HEK293T (cell line): Measurements from ENCODE around the gene PIH1D1.

ENCODE experiments used
- CTCF ChIA-PET: fragments of 350-600 bp; formaldehyde crosslinking; extraction: SDS; loops from one replicate; lab custom pipeline; 2021; ENCODE audit warnings: antibody characterized with exemption, inconsistent platforms; lab: Yijun Ruan, JAX
- POLR2A ChIA-PET: fragments of 350-600 bp; formaldehyde crosslinking; extraction: SDS; loops from one replicate; lab custom pipeline; 2020; ENCODE audit warnings: antibody characterized with exemption, inconsistent platforms; lab: Yijun Ruan, JAX
- DNase-seq: peaks from one replicate; pipeline ENCODE4 v3.0.0; 2012; ENCODE audit warnings: mixed read lengths; ENCODE audit errors: extremely low spot score
- ARNT ChIP-seq: fragments of 450-650 bp; IDR thresholded peaks from 2 replicates; pipeline ENCODE4 v1.6.1; 2017; ENCODE audit warnings: mild to moderate bottlenecking
- BHLHE40 ChIP-seq: fragments of 450-650 bp; IDR thresholded peaks from 2 replicates; pipeline ENCODE4 v1.6.1; 2016; ENCODE audit warnings: mild to moderate bottlenecking, moderate library complexity, borderline replicate concordance
- CTBP1 ChIP-seq: fragments of 450-650 bp; IDR thresholded peaks from 2 replicates; pipeline ENCODE4 v1.6.1; 2016; ENCODE audit warnings: borderline replicate concordance
- ELF4 ChIP-seq: fragments of 450-650 bp; IDR thresholded peaks from 2 replicates; pipeline ENCODE4 v1.6.1; 2017; ENCODE audit warnings: antibody characterized with exemption
- FOXA1 ChIP-seq: fragments of 450-650 bp; IDR thresholded peaks from 2 replicates; pipeline ENCODE4 v1.6.1; 2016; ENCODE audit warnings: mild to moderate bottlenecking
- FOXK2 ChIP-seq: fragments of 450-650 bp; IDR thresholded peaks from 2 replicates; pipeline ENCODE4 v1.6.1; 2016; ENCODE audit warnings: mild to moderate bottlenecking
- FOXM1 ChIP-seq: fragments of 450-650 bp; IDR thresholded peaks from 2 replicates; pipeline ENCODE4 v1.6.1; 2017; ENCODE audit warnings: mild to moderate bottlenecking, borderline replicate concordance
- HDGF ChIP-seq: fragments of 450-650 bp; IDR thresholded peaks from 2 replicates; pipeline ENCODE4 v1.6.1; 2017; ENCODE audit warnings: antibody characterized with exemption, borderline replicate concordance
- L3MBTL2 ChIP-seq: fragments of 450-650 bp; conservative IDR thresholded peaks from 2 replicates; pipeline ENCODE4 v1.6.1; 2016; ENCODE audit warnings: mild to moderate bottlenecking
- LEF1 ChIP-seq: fragments of 450-650 bp; IDR thresholded peaks from 2 replicates; pipeline ENCODE4 v1.6.1; 2017; ENCODE audit warnings: mild to moderate bottlenecking, borderline replicate concordance
- NFRKB ChIP-seq: fragments of 450-650 bp; IDR thresholded peaks from 2 replicates; pipeline ENCODE4 v1.6.1; 2016; ENCODE audit warnings: mild to moderate bottlenecking, moderate library complexity
- SP1 ChIP-seq: fragments of 450-650 bp; IDR thresholded peaks from 2 replicates; pipeline ENCODE4 v1.6.1; 2017
- SUZ12 ChIP-seq: fragments of 450-650 bp; IDR thresholded peaks from 2 replicates; pipeline ENCODE4 v1.6.1; 2016; ENCODE audit warnings: mild to moderate bottlenecking
- TARDBP ChIP-seq: fragments of 450-650 bp; IDR thresholded peaks from 2 replicates; pipeline ENCODE4 v1.6.1; 2016
- ZNF384 ChIP-seq: fragments of 450-650 bp; IDR thresholded peaks from 2 replicates; pipeline ENCODE4 v1.6.1; 2016
- TF ChIP-seq, protein P1 (sequence below): fragments of 450-650 bp; IDR thresholded peaks from 2 replicates; pipeline ENCODE4 v1.6.1; 2016

The PIH1D1 gene

DNA sequence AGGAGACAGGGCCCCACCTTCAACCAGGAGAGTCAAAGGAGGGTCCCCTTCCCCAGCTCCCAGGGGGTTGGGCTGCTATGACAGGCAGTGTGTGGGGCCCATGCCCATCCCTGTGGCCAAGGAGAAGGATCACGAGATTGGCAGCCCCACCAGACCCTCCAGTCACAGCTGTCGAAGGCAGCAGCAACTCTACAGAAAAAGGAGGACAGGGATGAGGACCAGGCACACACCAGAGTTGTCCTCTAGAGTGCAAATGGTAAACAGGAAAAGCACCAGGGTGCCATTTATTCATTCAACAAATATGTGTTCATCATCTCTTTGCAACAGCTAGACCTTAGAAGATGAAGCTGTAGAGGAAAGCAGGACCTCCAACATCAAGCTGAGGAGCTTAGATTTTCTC, 32.4 kb downstream of the PIH1D1 start:
- ChIA-PET POLR2A (no interaction called here), CTCF (interaction anchor here (0.8 kb wide), 2 partner anchors 10 to 27 kb away, joined by 3 to 4 read pairs; no protein-coding TSS in a partner anchor)
- DNase-seq = no peak
- no peak for TF ChIP-seq L3MBTL2
- no peak for TF ChIP-seq HDGF
- TF ChIP-seq ZNF384 = no peak
- TF ChIP-seq FOXM1 = no peak
- no peak for TF ChIP-seq TARDBP
- TF ChIP-seq LEF1 = no peak
- TF ChIP-seq CTBP1 = no peak
- TF ChIP-seq FOXK2 = no peak
- TF ChIP-seq SP1 = no peak
- no peak for TF ChIP-seq ARNT
- no peak for TF ChIP-seq BHLHE40
- no peak for TF ChIP-seq ELF4

- TF ChIP-seq L3MBTL2 (no peak), FOXK2 (no peak), HDGF (no peak), ARNT (no peak), BHLHE40 (no peak), ZNF384 (no peak), ELF4 (no peak), SUZ12 (no peak), LEF1 (no peak), FOXM1 (no peak), FOXA1 (no peak), SP1 (no peak), CTBP1 (no peak)
- TF ChIP-seq, protein P1, sequence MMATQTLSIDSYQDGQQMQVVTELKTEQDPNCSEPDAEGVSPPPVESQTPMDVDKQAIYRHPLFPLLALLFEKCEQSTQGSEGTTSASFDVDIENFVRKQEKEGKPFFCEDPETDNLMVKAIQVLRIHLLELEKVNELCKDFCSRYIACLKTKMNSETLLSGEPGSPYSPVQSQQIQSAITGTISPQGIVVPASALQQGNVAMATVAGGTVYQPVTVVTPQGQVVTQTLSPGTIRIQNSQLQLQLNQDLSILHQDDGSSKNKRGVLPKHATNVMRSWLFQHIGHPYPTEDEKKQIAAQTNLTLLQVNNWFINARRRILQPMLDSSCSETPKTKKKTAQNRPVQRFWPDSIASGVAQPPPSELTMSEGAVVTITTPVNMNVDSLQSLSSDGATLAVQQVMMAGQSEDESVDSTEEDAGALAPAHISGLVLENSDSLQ = no peak
- no peak for DNase-seq
- ChIA-PET POLR2A (no interaction called here), CTCF (interaction anchor here (0.8 kb wide), 1 partner anchor 9 kb away, joined by 3 read pairs; no protein-coding TSS in a partner anchor)
Observed at GRCh38 chr19:49418511-49418910, 33.1 kb downstream of the PIH1D1 start.

GRCh38 chr19:49417088-49417487, 34.5 kb downstream of the PIH1D1 start:
- CTCF ChIA-PET = interaction anchor here (1.3 kb wide), 1 partner anchor 26 kb away, joined by 4 read pairs; no protein-coding TSS in a partner anchor
- POLR2A ChIA-PET = interaction anchor here (1.1 kb wide), 1 partner anchor 36 kb away, joined by 5 read pairs; the partner anchor contains the start of gene ALDH16A1
- no peak for TF ChIP-seq SP1
- no peak for TF ChIP-seq ELF4
- TF ChIP-seq TARDBP = no peak
- TF ChIP-seq ZNF384 = no peak
- TF ChIP-seq FOXM1 = no peak
- no peak for TF ChIP-seq LEF1
- TF ChIP-seq FOXA1 = no peak
- no peak for TF ChIP-seq BHLHE40
- TF ChIP-seq CTBP1 = no peak
- no peak for TF ChIP-seq SUZ12
- TF ChIP-seq ARNT = no peak
- no peak for TF ChIP-seq NFRKB
- TF ChIP-seq HDGF = no peak
- TF ChIP-seq FOXK2 = no peak
- TF ChIP-seq, protein P1 = no peak
- TF ChIP-seq L3MBTL2 = no peak
- no peak for DNase-seq

DNA sequence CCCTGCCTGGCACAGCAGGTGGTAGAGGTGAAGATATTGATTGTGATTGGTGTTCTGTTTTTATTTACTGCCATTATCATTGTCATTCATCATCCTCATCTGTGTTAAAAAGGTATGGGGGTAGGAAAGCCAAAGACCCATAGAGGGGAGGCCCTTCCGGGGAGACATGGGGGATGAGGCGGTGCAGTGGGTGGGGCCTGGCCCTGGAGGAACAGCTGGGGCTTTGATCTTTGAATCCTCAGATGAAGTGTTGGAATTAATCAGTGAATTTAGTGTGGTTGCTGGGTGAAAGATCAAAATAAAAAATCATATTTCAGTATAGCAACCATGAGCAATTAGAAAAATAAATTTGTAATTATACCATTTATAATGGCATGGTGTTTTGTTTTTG, 35.8 kb downstream of the PIH1D1 start:
- no peak for TF ChIP-seq TARDBP
- no peak for TF ChIP-seq FOXM1
- no peak for TF ChIP-seq CTBP1
- no peak for TF ChIP-seq ELF4
- TF ChIP-seq SUZ12 = no peak
- no peak for TF ChIP-seq ZNF384
- no peak for TF ChIP-seq BHLHE40
- no peak for TF ChIP-seq L3MBTL2
- TF ChIP-seq FOXA1 = no peak
- TF ChIP-seq, protein P1 = no peak
- no peak for TF ChIP-seq NFRKB
- no peak for TF ChIP-seq SP1
- no peak for DNase-seq
- ChIA-PET POLR2A (no interaction called here), CTCF (no interaction called here)

DNA sequence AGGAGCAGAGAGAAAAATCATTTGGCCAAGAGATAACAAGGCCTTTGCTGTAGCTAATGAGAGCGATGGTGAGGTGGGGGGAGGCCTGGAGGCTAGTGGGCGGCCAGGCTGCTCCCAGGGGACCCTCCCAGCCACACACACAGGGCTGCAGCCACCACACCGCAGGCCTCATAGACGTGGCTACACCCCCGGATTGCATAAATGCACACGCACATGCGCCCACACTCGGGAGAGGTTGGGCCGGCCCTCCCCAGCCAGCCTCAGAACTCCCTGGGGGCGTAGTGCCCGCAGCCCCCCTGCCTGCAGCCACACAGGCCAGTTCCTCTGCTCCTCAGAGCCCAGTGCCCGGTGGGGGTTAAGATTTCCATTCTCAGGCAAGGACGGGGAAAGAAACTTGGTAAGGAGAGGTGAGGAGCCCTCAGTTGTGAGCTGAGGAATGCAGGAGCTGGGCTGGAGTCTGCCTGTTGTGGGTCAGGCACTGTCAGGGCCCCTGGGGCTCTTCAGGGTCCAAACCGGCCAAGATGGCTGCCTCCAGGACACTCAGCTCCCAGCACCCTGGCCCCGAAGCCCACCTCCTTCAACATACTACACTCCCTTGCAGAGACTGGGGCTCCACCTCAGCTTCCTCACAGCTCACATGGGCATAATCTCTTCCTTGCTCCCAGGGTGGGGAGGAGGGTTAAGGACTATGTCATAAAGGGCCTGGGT, 36.4 kb downstream of the PIH1D1 start:
- POLR2A ChIA-PET = no interaction called here
- TF ChIP-seq ARNT = no peak
- TF ChIP-seq NFRKB = no peak
- TF ChIP-seq CTBP1 = no peak
- no peak for TF ChIP-seq FOXM1
- no peak for TF ChIP-seq ELF4
- no peak for TF ChIP-seq FOXK2
- no peak for TF ChIP-seq HDGF
- TF ChIP-seq, protein P1 = no peak
- no peak for TF ChIP-seq LEF1
- TF ChIP-seq TARDBP = no peak
- TF ChIP-seq L3MBTL2 = no peak
- no peak for TF ChIP-seq SUZ12
- TF ChIP-seq ZNF384 = no peak
- TF ChIP-seq BHLHE40 = no peak
- no peak for TF ChIP-seq SP1
- no peak for TF ChIP-seq FOXA1
- CTCF ChIA-PET = no interaction called here
- DNase-seq = no peak
